Hematopoietic multipotent progenitor cell treated with erythropoietin and hydrocortisone succinate and interleukin-3 and kit ligand, for 8 days (in vitro differentiated cells): ENCODE data around the gene PTPN22.

Source experiments
- DNase-seq: peaks from one replicate; pipeline ENCODE4 v3.0.0-alpha.2; 2015

The PTPN22 gene

GRCh38 chr1:113793878-113794834 lies 77.4 kb downstream of the PTPN22 start:
- no peak for DNase-seq

- DNase-seq, result no peak
Observed at GRCh38 chr1:113792986-113793385, 78.5 kb downstream of the PTPN22 start.

GRCh38 chr1:113792471-113792870 lies 79.0 kb downstream of the PTPN22 start:
- DNase-seq, result no peak

GRCh38 chr1:113788802-113789201 lies 82.7 kb downstream of the PTPN22 start:
- DNase-seq, result no peak

- DNase-seq, result no peak
Observed at GRCh38 chr1:113787663-113788062, 83.8 kb downstream of the PTPN22 start.

- DNase-seq, result no peak
Observed at GRCh38 chr1:113786069-113786468, 85.4 kb downstream of the PTPN22 start.

- peak; percentile 42 for DNase-seq
Observed at GRCh38 chr1:113784104-113784779, 87.3 kb downstream of the PTPN22 start.

GRCh38 chr1:113783254-113784103 lies 88.0 kb downstream of the PTPN22 start:
- DNase-seq, result peak; percentile 82

GRCh38 chr1:113782406-113782805 lies 89.1 kb downstream of the PTPN22 start:
- no peak for DNase-seq

GRCh38 chr1:113780374-113781146 lies 91.0 kb downstream of the PTPN22 start:
- peak; percentile 52 for DNase-seq

GRCh38 chr1:113779542-113779941 lies 92.0 kb downstream of the PTPN22 start:
- DNase-seq, result peak; percentile 49

GRCh38 chr1:113777561-113777960 lies 94.0 kb downstream of the PTPN22 start:
- DNase-seq, result peak; percentile 78

GRCh38 chr1:113770031-113770430 lies 101.5 kb downstream of the PTPN22 start:
- no peak for DNase-seq

GRCh38 chr1:113769601-113769970 lies 101.9 kb downstream of the PTPN22 start:
- no peak for DNase-seq

GRCh38 chr1:113768916-113769600 lies 102.5 kb downstream of the PTPN22 start:
- no peak for DNase-seq

- no peak for DNase-seq
Observed at GRCh38 chr1:113765306-113766230, 105.9 kb downstream of the PTPN22 start.
